ENCODE data around the gene USP22. TPM values are rescaled to one million over a fixed set of nuclear protein-coding genes. Genes with fewer than 3 reads are reported as not detected.

USP22 gene
- total RNA-seq, 1 donor from 2014 or later, result 79.1 TPM

DNA sequence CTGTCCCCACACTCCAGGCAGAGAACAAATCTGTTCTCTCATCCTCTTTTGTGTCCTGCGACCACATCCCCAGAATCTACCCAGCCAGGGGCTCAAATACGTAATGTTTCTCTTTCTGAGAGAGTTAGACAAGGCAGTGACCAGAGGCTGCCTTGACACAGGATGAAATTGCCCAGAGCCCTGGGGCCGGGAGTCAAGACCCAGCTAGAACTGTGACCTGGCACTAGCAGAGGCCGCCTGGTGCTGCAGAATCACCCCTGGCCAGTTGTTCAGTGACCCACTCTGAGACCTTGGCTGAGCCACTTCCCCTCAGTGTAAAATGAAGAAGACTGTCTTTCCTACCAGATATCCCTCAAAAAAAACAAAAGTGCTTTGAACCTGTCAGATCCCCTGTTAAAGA lies 72.5 kb downstream of the USP22 start:
- no peak for TF ChIP-seq POLR2AphosphoS5 (IDR thresholded peaks at IDR 0.05; ENCODE audit: insufficient read depth in 1 of 2, low read depth in 1 of 2)
- TF ChIP-seq, protein P1, sequence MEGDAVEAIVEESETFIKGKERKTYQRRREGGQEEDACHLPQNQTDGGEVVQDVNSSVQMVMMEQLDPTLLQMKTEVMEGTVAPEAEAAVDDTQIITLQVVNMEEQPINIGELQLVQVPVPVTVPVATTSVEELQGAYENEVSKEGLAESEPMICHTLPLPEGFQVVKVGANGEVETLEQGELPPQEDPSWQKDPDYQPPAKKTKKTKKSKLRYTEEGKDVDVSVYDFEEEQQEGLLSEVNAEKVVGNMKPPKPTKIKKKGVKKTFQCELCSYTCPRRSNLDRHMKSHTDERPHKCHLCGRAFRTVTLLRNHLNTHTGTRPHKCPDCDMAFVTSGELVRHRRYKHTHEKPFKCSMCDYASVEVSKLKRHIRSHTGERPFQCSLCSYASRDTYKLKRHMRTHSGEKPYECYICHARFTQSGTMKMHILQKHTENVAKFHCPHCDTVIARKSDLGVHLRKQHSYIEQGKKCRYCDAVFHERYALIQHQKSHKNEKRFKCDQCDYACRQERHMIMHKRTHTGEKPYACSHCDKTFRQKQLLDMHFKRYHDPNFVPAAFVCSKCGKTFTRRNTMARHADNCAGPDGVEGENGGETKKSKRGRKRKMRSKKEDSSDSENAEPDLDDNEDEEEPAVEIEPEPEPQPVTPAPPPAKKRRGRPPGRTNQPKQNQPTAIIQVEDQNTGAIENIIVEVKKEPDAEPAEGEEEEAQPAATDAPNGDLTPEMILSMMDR (IDR thresholded peaks at IDR 0.05), result no peak
- no peak for TF ChIP-seq POLR2A (IDR thresholded peaks at IDR 0.05)
- no peak overlapping the region for H3K27ac ChIP-seq
- intact Hi-C loops (cut with DNase I), result no loop called here

DNA sequence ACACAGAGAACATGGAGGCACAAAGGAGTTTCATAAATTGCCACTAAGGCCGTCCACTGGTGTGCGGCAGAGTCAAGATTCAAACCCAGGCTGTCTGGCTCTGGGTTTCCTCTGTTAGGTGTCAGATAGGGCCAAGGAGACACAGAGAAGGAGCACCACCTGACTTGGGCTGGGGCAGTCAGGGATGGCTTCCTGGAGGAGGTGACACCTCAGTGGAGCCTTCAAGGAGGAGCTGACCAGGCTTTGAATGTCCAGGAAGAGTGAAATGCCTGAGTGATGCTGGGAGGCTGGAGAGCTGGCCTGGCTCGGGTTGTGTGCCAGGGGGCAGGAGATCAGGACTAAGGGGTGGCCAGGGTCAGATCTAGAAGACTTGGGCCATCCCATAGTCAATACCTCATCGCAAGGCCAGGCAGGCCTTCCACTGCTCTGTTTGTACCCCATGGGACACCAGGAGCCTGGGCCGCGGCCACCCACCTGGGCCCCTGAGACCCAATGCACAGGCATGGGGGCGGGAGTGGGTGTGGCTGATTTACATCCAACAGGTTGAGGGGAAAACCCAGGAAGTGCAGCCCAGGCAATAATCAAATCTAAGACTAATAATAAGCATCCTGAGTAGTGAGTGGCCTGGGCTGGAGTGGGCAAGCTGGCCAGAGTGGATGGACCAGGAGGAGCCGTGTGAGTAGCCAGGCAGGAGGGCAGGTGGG lies 73.7 kb downstream of the USP22 start:
- Histone ChIP-seq H3K4me3 (no peak overlapping the region), H3K4me1 (no peaks in the 10 kb centered on the region), H3K9me3 (no peaks in the 10 kb centered on the region), H3K36me3 (no peaks in the 10 kb centered on the region), H3K27me3 (no peaks in the 10 kb centered on the region), H3K27ac (no peak overlapping the region)
- intact Hi-C loops (cut with DNase I), result no loop called here
- DNase-seq (ENCODE audit: extremely low spot score in 2 of 2), result no peak
- no peak for TF ChIP-seq POLR2A (IDR thresholded peaks at IDR 0.05)
- TF ChIP-seq, protein P1 (IDR thresholded peaks at IDR 0.05), result no peak
- no peak for TF ChIP-seq POLR2AphosphoS5 (IDR thresholded peaks at IDR 0.05; ENCODE audit: insufficient read depth in 1 of 2, low read depth in 1 of 2)

More for the DNA sequence above, 72.5 kb downstream of the USP22 start:
- no peaks in the 10 kb centered on the region for H3K27me3 ChIP-seq
- H3K4me1 ChIP-seq, result no peaks in the 10 kb centered on the region
- no peaks in the 10 kb centered on the region for H3K9me3 ChIP-seq
- DNase-seq (ENCODE audit: extremely low spot score in 2 of 2), result no peak
- H3K36me3 ChIP-seq, result no peaks in the 10 kb centered on the region
- no peak overlapping the region for H3K4me3 ChIP-seq

DNA sequence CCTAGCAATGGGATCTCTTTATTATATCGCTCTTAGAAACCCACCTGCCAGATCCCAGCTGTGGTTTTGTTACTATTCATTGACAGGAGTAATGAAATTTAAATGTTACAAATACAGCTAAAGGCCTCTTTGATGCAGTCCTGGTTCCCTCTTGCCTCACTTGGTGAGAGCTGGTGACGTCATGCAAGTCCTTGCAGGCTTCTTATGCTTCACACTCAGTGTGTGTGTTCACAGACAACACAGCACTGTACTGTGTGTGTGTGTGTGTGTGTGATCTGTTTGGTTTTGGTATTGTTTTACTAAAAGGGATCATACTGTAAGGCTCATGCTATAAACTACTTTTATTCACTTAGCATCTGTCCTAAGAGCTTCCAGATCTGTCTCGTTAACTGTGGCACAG lies 75.0 kb downstream of the USP22 start:
- no peak overlapping the region for H3K27ac ChIP-seq
- H3K36me3 ChIP-seq, result no peaks in the 10 kb centered on the region
- H3K9me3 ChIP-seq, result no peaks in the 10 kb centered on the region
- H3K4me1 ChIP-seq, result no peaks in the 10 kb centered on the region
- DNase-seq (ENCODE audit: extremely low spot score in 2 of 2), result no peak
- H3K4me3 ChIP-seq, result no peak overlapping the region
- no peaks in the 10 kb centered on the region for H3K27me3 ChIP-seq
- intact Hi-C loops (cut with DNase I), result no loop called here
- TF ChIP-seq, protein P1 (IDR thresholded peaks at IDR 0.05), result no peak
- TF ChIP-seq POLR2AphosphoS5 (IDR thresholded peaks at IDR 0.05; ENCODE audit: insufficient read depth in 1 of 2, low read depth in 1 of 2) (no peak), POLR2A (IDR thresholded peaks at IDR 0.05) (no peak)

DNA sequence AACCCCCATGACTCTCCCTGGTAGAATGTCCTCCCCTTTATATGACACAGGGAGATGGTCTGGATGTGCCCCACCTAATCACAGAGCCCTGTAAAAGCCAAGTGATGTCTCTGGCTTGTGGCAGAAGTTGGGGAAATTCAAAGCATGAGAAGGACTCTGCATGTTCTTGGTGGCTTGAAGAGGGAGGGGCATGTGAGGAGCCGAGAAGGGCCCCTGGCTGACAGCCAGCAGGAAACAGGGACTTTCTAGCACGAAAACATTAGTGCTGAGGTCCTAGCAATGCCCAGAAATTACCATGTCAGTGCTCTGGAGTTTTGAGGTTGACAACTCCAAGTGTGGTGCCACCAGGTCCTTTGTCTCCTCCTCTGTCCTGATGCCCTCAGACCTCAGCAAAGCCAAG lies 75.9 kb downstream of the USP22 start:
- no peaks in the 10 kb centered on the region for H3K36me3 ChIP-seq
- no peaks in the 10 kb centered on the region for H3K4me1 ChIP-seq
- intact Hi-C loops (cut with DNase I), result no loop called here

DNA sequence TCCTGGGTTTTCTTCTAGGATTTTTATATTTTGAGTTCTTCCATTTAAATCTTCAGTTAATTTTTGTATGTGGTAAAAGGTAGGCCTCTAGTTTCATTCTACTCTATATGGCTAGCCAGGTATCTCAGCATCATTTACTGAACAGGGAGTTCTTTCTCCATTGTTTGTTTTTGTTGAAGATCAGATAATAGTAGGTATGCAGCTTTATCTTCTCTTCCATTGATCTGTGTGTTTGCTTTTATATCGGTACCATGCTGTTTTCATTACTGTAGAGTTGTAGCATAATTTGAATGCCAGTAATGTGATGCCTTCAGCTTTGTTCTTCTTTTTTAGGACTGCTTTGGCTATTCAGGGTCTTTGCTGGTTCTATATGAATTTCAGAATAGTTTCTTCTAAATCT lies 77.3 kb downstream of the USP22 start:
- intact Hi-C loops (cut with DNase I), result no loop called here
- Histone ChIP-seq H3K4me1 (no peaks in the 10 kb centered on the region), H3K27me3 (no peaks in the 10 kb centered on the region), H3K36me3 (no peaks in the 10 kb centered on the region), H3K4me3 (no peak overlapping the region), H3K27ac (no peak overlapping the region), H3K9me3 (no peaks in the 10 kb centered on the region)
- TF ChIP-seq POLR2AphosphoS5 (IDR thresholded peaks at IDR 0.05; ENCODE audit: insufficient read depth in 1 of 2, low read depth in 1 of 2) (no peak), POLR2A (IDR thresholded peaks at IDR 0.05) (no peak)
- TF ChIP-seq, protein P1 (IDR thresholded peaks at IDR 0.05), result no peak
- DNase-seq (ENCODE audit: extremely low spot score in 2 of 2), result no peak

More for the DNA sequence above, 75.9 kb downstream of the USP22 start:
- TF ChIP-seq POLR2A (IDR thresholded peaks at IDR 0.05), result no peak
- TF ChIP-seq, protein P1 (IDR thresholded peaks at IDR 0.05), result no peak
- TF ChIP-seq POLR2AphosphoS5 (IDR thresholded peaks at IDR 0.05; ENCODE audit: insufficient read depth in 1 of 2, low read depth in 1 of 2), result no peak
- Histone ChIP-seq H3K4me3 (no peak overlapping the region), H3K27ac (no peak overlapping the region), H3K9me3 (no peaks in the 10 kb centered on the region), H3K27me3 (no peaks in the 10 kb centered on the region)
- no peak for DNase-seq (ENCODE audit: extremely low spot score in 2 of 2)
